SK-N-SH (cell line): ENCODE data around the gene HMGN2. TPM values are rescaled to one million over a fixed set of nuclear protein-coding genes. Genes with fewer than 3 reads are reported as not detected.

Experiments used
- CTCF ChIA-PET: fragments of 300-600, 350-600 bp; formaldehyde crosslinking; extraction: SDS; loops from one replicate; lab custom pipeline; 2021; lab: Yijun Ruan, JAX
- POLR2A ChIA-PET: fragments of 350-600 bp; sonication (Branson Sonifier 250); formaldehyde crosslinking; extraction: SDS; loops from one replicate; lab custom pipeline; 2020; ENCODE audit warnings: antibody characterized with exemption, inconsistent platforms; lab: Yijun Ruan, JAX
- DNase-seq: peaks from one replicate; pipeline ENCODE4 v3.0.0; 2012
- H2AFZ ChIP-seq: fragments of 200-600 bp; sonication (generic); 2 replicates; pipeline ENCODE4 v1.8.1; 2016; ENCODE audit warnings: antibody characterized with exemption, mild to moderate bottlenecking, low read depth
- H3F3A ChIP-seq: fragments of 200-600 bp; sonication (generic); replicated peaks from 2 replicates; pipeline ENCODE3; 2016; ENCODE audit warnings: antibody characterized with exemption, mild to moderate bottlenecking; ENCODE audit not compliant: insufficient read depth
- H3K27ac ChIP-seq, 2 experiments: fragments of 200-500 bp in 1 of 2; fragments of 200-600 bp in 1 of 2; sonication (Bioruptor generic) in 1 of 2; sonication (generic), shearing (Covaris generic) in 1 of 2; 2 replicates each; pipeline versions ENCODE4 v1.5.1 to v1.6.1; 2014 to 2016; ENCODE audit warnings: low read depth in 2 of 2, inconsistent platforms in 1 of 2, low read length in 1 of 2, mild to moderate bottlenecking in 1 of 2, mixed read lengths in 1 of 2
- H3K27me3 ChIP-seq: fragments of 200-600 bp; sonication (generic), shearing (Covaris generic); 2 replicates; pipeline ENCODE4 v1.6.1; 2016; ENCODE audit warnings: mixed run types; ENCODE audit not compliant: insufficient read depth
- H3K36me3 ChIP-seq, 2 experiments: fragments of 200-500 bp in 1 of 2; fragments of 200-600 bp in 1 of 2; sonication (Bioruptor generic) in 1 of 2; sonication (generic) in 1 of 2; replicated peaks in 1 of 2; 2 replicates each; pipeline versions ENCODE3 to v1.5.1; 2014 to 2016; ENCODE audit warnings: low read length in 1 of 2, mild to moderate bottlenecking in 1 of 2; ENCODE audit not compliant: insufficient read depth in 2 of 2, control insufficient read depth in 1 of 2
- H3K4me1 ChIP-seq, 2 experiments: fragments of 200-500 bp in 1 of 2; fragments of 200-600 bp in 1 of 2; sonication (Bioruptor generic) in 1 of 2; sonication (generic), shearing (Covaris generic) in 1 of 2; 2 replicates each; pipeline versions ENCODE4 v1.5.1 to v1.6.1; 2014 to 2016; ENCODE audit warnings: low read depth in 1 of 2, low read length in 1 of 2, mixed run types in 1 of 2; ENCODE audit not compliant: insufficient read depth in 2 of 2, control insufficient read depth in 1 of 2
- H3K4me2 ChIP-seq: fragments of 200-600 bp; sonication (generic), shearing (Covaris generic); 2 replicates; pipeline ENCODE4 v1.6.1; 2017; ENCODE audit warnings: mixed run types
- H3K4me3 ChIP-seq, 2 experiments: fragments of 200-500 bp in 1 of 2; fragments of 200-600 bp in 1 of 2; sonication (Bioruptor generic) in 1 of 2; sonication (generic), shearing (Covaris generic) in 1 of 2; 2 replicates each; pipeline versions ENCODE4 v1.5.1 to v1.8.1; 2014 to 2016; ENCODE audit warnings: low read depth in 2 of 2, inconsistent platforms in 1 of 2, low read length in 1 of 2, mild to moderate bottlenecking in 1 of 2, mixed read lengths in 1 of 2, moderate library complexity in 1 of 2
- H3K79me2 ChIP-seq: fragments of 200-600 bp; sonication (generic); 2 replicates; pipeline ENCODE4 v1.8.1; 2017; ENCODE audit warnings: mild to moderate bottlenecking; ENCODE audit not compliant: insufficient read depth
- H3K9ac ChIP-seq: fragments of 200-600 bp; sonication (generic); 2 replicates; pipeline ENCODE4 v1.6.1; 2017; ENCODE audit warnings: mixed run types
- H3K9me2 ChIP-seq: fragments of 200-600 bp; sonication (generic); 2 replicates; pipeline ENCODE4 v1.6.1; 2017; ENCODE audit warnings: mixed run types
- H3K9me3 ChIP-seq: fragments of 200-600 bp; sonication (generic); 2 replicates; pipeline ENCODE4 v1.6.1; 2017; ENCODE audit warnings: mixed run types, mild to moderate bottlenecking, moderate library complexity
- H4K20me1 ChIP-seq: fragments of 200-600 bp; sonication (generic); 2 replicates; pipeline ENCODE4 v1.6.1; 2017; ENCODE audit warnings: mild to moderate bottlenecking, mixed run types; ENCODE audit not compliant: insufficient read depth
- CHD2 ChIP-seq: fragments of 150-350 bp; IDR thresholded peaks from 2 replicates; pipeline ENCODE4 v1.6.1; 2018; ENCODE audit warnings: low read length; ENCODE audit not compliant: partially characterized antibody
- EZH2phosphoT487 ChIP-seq: fragments of 200-600 bp; sonication (generic); IDR thresholded peaks from 2 replicates; pipeline ENCODE4 v1.6.1; 2017; ENCODE audit warnings: low read depth, mixed run types, mild to moderate bottlenecking, antibody characterized with exemption, moderate library complexity, borderline replicate concordance
- FOXJ3 ChIP-seq: sonication (generic); formaldehyde crosslinking; IDR thresholded peaks from 2 replicates; pipeline ENCODE4 v1.5.1; 2020; ENCODE audit warnings: mild to moderate bottlenecking, missing genetic modification reagents
- GABPA ChIP-seq: IDR thresholded peaks from 2 replicates; pipeline ENCODE4 v1.4.0; 2012; ENCODE audit warnings: low read depth, mild to moderate bottlenecking
- GATA2 ChIP-seq: sonication (generic); formaldehyde crosslinking; IDR thresholded peaks from 2 replicates; pipeline ENCODE4 v1.5.0; 2020; ENCODE audit warnings: mild to moderate bottlenecking, missing genetic modification reagents
- JUND ChIP-seq: IDR thresholded peaks from 2 replicates; pipeline ENCODE4 v1.4.0; 2012
- NFIC ChIP-seq: IDR thresholded peaks from 2 replicates; pipeline ENCODE4 v1.4.0; 2012; ENCODE audit warnings: borderline replicate concordance
- RAD21 ChIP-seq: IDR thresholded peaks from 2 replicates; pipeline ENCODE4 v1.6.1; 2012; ENCODE audit warnings: mild to moderate bottlenecking, low read length
- RCOR1 ChIP-seq: fragments of 150-350 bp; IDR thresholded peaks from 2 replicates; pipeline ENCODE4 v1.6.1; 2017; ENCODE audit warnings: antibody characterized with exemption, low read length
- REST ChIP-seq: IDR thresholded peaks from 2 replicates; pipeline ENCODE4 v1.6.1; 2012; ENCODE audit warnings: mild to moderate bottlenecking, low read depth, low read length, moderate library complexity
- RFX5 ChIP-seq: IDR thresholded peaks from 2 replicates; pipeline ENCODE4 v1.6.1; 2012; ENCODE audit warnings: mild to moderate bottlenecking, improper control_type of control experiment, low read length
- SMC3 ChIP-seq: IDR thresholded peaks from 2 replicates; pipeline ENCODE4 v1.6.1; 2012; ENCODE audit warnings: low read depth, low read length, improper control_type of control experiment
- TEAD4 ChIP-seq: IDR thresholded peaks from 2 replicates; pipeline ENCODE4 v1.4.0; 2012; ENCODE audit warnings: mild to moderate bottlenecking, borderline replicate concordance; ENCODE audit not compliant: insufficient read depth
- YY1 ChIP-seq: IDR thresholded peaks from 2 replicates; pipeline ENCODE4 v1.4.0; 2012; ENCODE audit warnings: low read depth, mild to moderate bottlenecking
- ZBTB33 ChIP-seq: IDR thresholded peaks from 2 replicates; pipeline ENCODE4 v1.4.0; 2012; ENCODE audit warnings: low read depth, borderline replicate concordance
- WGBS: methylation state at CpG from one replicate; pipeline ENCODE4 v1.1.6; 2017; ENCODE audit warnings: low lambda C conversion rate; 5-methylcytosine and 5-hydroxymethylcytosine counted together
- polyA plus RNA-seq, 3 experiments: library from polyadenylated mRNA; depleted of rRNA; stranded (reverse); fragments of >200 nt; gene quantifications; 2 replicates each; pipeline ENCODE4 v1.2.3, GENCODE V29; 2012
- TF ChIP-seq, protein P1 (sequence below): fragments of 150-350 bp; IDR thresholded peaks from 2 replicates; pipeline ENCODE4 v1.6.1; 2016; ENCODE audit warnings: mild to moderate bottlenecking, low read depth, low read length
- TF ChIP-seq, protein P2 (sequence below): IDR thresholded peaks from 2 replicates; pipeline ENCODE4 v1.4.0; 2012; ENCODE audit warnings: low read depth, borderline replicate concordance

Gene HMGN2
- polyA plus RNA-seq, 1 of the 3 experiments (the other 2 are of a cell fraction), result 644 TPM

DNA sequence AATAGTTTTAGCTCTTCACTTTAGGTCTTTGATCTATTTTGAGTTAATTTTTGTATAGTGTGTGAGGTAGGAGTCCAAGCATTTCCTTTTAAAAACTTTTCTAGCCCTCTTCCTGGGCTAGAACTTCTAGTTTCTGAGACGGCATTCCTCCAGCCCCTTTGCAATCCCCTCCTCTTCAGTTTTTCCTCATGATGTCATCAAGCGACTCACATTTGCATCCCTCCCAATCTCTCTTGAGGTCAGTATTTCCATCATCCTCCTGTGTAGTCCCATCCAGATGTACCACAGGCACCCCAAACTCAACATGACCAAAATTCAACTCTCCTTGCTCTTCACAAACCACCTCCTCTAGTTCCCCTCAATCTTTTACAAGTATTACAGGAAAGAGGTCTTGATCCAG is 10.7 kb downstream of the HMGN2 start (continued):
- TF ChIP-seq REST (no peak), FOXJ3 (no peak), RFX5 (no peak), GATA2 (no peak)
- TF ChIP-seq, all 33 proteins: peak for 0

DNA sequence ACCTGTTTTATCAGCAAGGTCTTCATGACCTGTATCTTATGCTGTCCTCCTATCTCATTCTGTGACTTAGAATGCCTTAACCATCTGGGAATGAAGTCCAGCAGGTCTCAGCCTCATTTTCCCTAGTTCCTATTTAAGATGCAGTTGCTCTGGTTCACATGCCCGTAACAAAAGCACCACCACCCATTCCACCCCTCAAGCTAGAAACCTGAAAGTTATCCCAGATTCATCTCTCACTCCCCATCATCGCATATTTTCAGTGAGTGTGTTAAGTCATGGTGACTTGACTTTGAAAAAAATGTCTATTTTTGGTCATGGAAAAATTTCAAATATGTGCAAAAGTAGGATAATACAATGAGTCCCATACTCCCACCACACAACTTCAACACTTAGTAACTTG is 11.7 kb downstream of the HMGN2 start:
- TF ChIP-seq YY1, result no peak
- no peak for TF ChIP-seq RCOR1
- no peak for TF ChIP-seq TEAD4
- no peak for TF ChIP-seq GABPA
- no peak for TF ChIP-seq EZH2phosphoT487
- TF ChIP-seq NFIC, result no peak
- TF ChIP-seq RAD21, result no peak
- no peak for TF ChIP-seq SMC3
- no peak for TF ChIP-seq JUND
- TF ChIP-seq CHD2, result no peak
- TF ChIP-seq RFX5, result no peak
- TF ChIP-seq, protein P1, sequence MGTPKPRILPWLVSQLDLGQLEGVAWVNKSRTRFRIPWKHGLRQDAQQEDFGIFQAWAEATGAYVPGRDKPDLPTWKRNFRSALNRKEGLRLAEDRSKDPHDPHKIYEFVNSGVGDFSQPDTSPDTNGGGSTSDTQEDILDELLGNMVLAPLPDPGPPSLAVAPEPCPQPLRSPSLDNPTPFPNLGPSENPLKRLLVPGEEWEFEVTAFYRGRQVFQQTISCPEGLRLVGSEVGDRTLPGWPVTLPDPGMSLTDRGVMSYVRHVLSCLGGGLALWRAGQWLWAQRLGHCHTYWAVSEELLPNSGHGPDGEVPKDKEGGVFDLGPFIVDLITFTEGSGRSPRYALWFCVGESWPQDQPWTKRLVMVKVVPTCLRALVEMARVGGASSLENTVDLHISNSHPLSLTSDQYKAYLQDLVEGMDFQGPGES, result no peak
- no peak for TF ChIP-seq ZBTB33
- TF ChIP-seq, protein P2, sequence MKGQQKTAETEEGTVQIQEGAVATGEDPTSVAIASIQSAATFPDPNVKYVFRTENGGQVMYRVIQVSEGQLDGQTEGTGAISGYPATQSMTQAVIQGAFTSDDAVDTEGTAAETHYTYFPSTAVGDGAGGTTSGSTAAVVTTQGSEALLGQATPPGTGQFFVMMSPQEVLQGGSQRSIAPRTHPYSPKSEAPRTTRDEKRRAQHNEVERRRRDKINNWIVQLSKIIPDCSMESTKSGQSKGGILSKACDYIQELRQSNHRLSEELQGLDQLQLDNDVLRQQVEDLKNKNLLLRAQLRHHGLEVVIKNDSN, result no peak
- Histone ChIP-seq H3K4me1 (peaks cover 0 to 14% of the 10 kb centered on the region in 2 experiments; a peak in 1 of 4 replicates), H3K27ac (peak overlapping the region in 1 of 2 experiments; percentile 50; a peak in 1 of 4 replicates), H3K4me3 (no peak overlapping the region), H3K9ac (no peak overlapping the region), H4K20me1 (no peaks in the 10 kb centered on the region), H3K9me3 (no peaks in the 10 kb centered on the region), H3K9me2 (no peaks in the 10 kb centered on the region), H3K36me3 (peaks cover 0 to 5% of the 10 kb centered on the region in 2 experiments), H2AFZ (no peak overlapping the region), H3K27me3 (no peaks in the 10 kb centered on the region), H3F3A (peaks cover 32% of the 10 kb centered on the region), H3K79me2 (no peaks in the 10 kb centered on the region), H3K4me2 (no peak overlapping the region)
- ChIA-PET CTCF (no interaction called here), POLR2A (interaction anchor here (1.8 kb wide), 1 partner anchor 17 kb away, joined by 7 read pairs; no protein-coding TSS in a partner anchor)
- no peak for DNase-seq
- 66% methylated on average over 2 of the region's 2 CpGs for WGBS
